NOMO-1 treated with dmso at 0.1 percent for 144 hours (cell line): ENCODE results near the gene ZNF57.
"Not testable (repeated sequence)": the region's sequence is repeated elsewhere in the genome, so short reads cannot be mapped to it uniquely, and the experiment has no call there.

Source experiments
- DNase-seq: peaks from one replicate; lab custom pipeline; 2025; ENCODE audit not compliant: unreplicated experiment; lab: John Stamatoyannopoulos, UW

Gene ZNF57

DNA sequence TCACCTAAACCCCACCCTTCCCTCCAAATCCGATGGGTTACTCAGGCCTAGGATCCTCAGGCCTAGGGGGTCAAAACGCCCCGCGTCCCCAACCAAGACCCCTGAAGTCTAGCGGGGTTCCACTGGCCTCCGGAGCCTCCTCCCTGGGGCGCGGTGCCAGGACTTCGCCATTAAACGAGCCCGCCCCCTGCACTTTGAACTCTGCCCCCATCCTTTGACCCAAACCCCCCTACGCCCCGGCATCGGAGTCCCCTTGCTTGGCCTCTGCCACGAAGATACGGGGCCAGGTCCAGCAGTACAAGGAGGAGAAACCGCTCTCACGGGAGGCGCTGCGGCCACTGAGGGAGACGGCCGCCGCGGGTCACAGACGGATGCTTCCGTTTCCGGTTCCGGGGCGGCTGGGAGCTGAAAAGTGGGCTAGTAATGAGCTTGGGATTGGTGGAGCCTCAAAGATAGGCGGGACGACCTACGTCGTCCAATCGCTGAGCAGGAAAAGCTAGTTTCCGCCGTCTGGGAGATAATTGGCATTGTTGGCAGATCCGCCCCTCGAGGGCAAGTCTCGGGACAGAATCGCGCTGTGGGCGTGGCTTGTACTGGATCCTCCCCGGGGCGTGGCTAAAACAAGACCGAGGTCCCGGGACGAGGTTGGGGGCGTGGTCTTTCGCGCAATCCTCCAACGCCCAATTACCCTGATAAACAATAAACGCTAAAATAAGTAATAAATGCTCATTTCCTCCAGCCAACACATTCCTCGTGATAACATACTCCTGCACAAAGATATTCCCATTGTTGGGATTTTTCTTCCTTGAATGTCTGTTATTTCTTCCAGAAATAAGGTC is 49.8 kb downstream of the ZNF57 start:
- DNase-seq = peak; percentile 98

DNA sequence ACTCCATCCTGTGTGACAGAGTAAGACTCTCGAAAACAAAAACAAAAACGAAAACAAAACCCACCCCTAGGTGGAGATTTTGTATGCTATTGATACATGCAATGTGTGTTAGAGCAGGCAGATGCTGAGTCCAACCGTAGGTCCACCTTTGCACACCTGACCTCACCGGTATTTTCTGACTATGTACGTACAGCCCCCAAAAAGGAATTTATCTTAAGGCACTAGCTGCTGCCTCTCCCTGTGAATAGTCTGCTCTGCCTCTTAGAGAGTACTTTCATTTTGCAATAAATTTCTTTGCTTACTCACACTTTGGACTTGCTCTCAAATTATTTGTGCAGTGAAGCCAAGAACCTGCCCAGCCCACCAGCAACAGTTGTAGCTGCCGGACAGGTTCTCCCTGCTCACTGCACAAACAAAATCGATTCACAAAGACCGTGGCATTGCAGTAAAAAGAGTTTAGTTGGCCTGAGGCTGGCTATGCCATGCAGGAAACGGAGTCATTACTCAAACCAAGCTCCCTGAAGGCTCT is 52.3 kb downstream of the ZNF57 start:
- no peak for DNase-seq

DNA sequence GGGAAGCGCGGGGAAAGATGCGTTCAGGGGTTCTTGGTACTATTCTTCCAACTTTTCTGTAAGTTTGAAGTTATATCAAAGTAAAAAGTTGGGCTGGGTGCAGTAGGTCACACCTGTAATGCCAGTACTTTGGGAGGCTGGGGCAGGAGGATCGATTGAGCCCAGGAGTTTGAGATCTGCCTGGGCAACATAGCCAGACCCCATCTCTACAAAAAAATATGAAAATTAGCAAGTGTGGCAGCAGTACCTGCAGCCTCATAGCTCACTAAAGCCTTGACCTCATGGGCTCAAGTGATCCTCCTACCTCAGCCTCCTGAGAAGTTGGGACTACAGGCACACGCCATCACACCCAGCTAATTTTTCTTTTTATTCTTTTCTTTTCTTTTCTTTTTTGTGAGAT is 56.4 kb downstream of the ZNF57 start:
- no peak for DNase-seq

DNA sequence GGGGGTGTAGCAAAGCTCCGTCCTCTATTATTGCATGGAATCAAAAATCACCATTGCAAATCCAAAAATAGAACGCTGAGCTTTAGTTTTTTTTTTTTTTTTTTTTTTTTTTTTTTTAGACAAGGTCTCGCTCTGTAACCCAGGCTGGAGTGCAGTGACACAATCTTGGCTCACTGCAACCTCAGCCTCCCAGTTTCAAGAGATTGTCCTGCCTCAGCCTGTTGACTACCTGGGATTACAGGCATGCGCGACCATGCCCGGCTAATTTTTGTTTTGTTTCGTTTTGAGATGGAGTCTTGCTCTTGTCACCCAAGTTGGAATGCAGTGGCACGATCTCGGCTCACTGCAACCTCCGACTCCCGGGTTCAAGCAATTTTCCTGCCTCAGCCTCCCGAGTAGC is 59.4 kb downstream of the ZNF57 start:
- DNase-seq = no peak

DNA sequence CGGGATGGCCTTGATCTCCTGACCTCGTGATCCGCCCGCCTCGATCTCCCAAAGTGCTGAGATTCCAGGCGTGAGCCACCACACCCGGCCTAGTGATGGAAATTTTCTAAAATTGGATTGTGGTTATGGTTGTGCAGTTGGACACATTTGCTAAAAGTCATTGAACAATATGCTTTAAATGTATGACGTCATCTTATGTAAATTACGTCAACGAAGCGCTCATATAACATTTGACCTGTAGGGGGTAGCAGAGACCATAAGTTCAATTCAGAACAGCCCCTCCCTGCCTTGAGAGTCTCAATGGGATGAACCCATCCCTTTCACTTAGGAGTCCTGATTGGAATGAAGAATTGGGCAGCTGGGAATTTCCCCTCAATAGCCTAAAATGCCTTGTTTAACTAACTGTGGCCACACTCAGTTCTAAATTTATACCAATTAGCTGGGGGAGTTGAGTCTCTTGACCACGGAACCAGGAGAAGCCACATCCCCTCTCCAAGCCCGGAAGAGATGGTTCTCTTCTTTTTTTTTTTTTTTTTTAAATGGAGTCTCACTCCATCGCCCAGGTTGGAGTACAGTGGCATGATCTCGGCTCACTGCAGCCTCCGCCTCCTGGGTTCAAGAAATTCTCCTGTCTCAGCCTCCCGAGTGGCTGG is 61.4 kb downstream of the ZNF57 start:
- no peak for DNase-seq

DNA sequence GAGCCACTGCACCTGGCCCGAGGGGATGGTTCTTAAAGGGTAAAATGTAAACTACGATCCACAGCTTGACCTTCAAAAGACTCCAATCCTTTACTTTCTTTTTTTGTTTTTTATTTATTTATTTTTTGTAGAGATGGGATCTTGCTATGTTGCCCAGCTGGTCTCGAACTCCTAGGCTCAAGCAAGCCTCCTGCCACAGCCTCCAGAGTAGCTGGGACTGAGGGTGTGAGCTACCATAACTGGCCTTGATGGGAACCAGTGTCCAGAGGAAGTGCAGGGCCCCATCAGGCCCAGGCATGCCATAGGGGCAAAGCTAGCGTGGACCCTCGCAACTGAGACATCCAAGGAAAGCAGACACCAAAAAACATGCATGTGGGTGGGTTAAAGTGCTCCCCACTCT is 62.4 kb downstream of the ZNF57 start:
- DNase-seq = no peak

DNA sequence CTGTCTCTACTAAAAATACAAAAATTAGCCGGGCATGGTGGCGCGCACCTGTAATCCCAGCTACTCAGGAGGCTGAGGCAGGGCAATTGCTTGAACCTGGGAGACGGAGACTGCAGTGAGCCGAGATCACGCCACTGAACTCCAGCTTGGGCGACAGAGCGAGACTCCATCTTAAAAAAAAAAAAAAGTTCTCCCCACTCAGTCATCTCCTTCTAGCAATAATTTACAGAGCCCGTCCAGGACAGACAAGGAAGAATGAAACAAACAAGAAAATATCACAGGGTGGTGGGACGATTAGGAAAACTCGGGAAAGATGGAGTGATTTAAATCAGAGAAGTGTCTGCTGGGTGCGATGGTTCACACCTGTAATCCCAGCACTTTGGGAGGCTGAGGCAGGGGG is 62.9 kb downstream of the ZNF57 start:
- DNase-seq = not testable (repeated sequence)

DNA sequence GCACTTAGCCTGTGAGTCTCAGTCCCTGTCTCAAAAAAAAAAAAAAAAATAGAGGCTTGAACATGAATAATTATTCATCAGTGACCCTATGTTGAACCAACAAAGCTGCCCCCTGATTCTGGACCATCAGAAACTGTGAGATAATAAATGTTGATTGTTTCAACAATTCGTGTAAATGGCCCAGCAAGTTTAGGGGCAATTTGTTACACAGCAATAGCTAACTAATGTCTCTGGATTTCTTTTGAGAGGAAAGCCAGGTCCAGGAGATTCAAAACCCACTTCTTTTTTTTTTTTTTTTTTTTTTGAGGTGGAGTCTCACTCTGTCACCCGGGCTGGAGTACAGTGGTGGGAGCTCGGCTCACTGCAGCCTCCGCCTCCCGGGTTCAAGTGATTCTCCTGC is 64.1 kb downstream of the ZNF57 start:
- no peak for DNase-seq

DNA sequence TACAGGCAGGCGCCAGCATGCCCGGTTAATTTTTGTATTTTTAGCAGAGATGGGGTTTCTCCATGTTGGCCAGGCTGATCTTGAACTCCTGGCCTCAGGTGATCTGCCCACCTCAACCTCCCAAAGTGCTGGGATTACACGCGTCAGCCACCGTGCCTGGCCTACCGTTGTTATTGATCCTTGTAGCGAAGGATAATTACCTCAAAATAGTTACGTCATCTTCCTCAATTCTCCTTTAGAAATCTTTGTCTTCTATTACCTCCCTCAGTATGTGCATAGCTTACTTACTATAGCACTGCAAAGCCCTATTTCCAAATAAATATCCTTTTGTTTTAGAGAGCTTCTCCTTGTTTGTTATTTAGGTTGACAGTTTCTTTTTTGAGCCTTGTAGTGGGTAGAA is 67.2 kb downstream of the ZNF57 start:
- DNase-seq = no peak
